ENCODE results near the gene NUP85. TPM values are rescaled to one million over a fixed set of nuclear protein-coding genes. Genes with fewer than 3 reads are reported as not detected.

The NUP85 gene
- polyA plus RNA-seq, 2 of the 4 experiments (the other 2 are of a cell fraction): 83.4 to 110 TPM

DNA sequence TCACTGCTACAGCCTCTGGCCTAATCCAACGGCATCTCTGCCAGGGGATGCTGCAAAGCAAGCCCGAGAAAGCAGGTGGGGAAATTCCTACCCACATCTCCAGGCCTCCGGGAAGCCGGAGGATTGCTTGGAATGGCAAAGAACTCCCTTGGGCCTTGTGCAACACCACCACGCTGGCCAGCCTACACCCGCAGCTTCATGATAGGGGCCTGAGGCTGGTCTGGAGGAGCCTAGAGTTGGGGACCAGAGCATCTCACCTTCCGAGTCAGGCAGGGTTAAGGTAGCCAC, 35.6 kb downstream of the NUP85 start:
- Histone ChIP-seq H3K4me2 (no peak overlapping the region), H3K9me3 (no peaks in the 10 kb centered on the region), H3K27ac (no peak overlapping the region), H3K4me3 (no peak overlapping the region), H3K4me1 (0 out of 3 replicates have a peak, but pooled peaks cover 6% of the 10 kb centered on the region)
- ATAC-seq: no peak
- ChIA-PET POLR2A (interaction anchor here (2.0 kb wide), 1 partner anchor 20 kb away, joined by 13 read pairs; the partner anchor contains the start of genes GGA3 and MRPS7), CTCF (interaction anchor here (0.6 to 9.8 kb wide), 19 partner anchors 8 to 320 kb away, joined by 3 to 223 read pairs (median 13); partner anchors contain the start of genes ARMC7, GGA3, MIF4GD and MRPS7)
- no peak for DNase-seq (ENCODE audit: low read depth in 1 of 2, low spot score in 1 of 2)
- 82% methylated on average over 7 of the region's 7 CpGs for WGBS (ENCODE audit: missing lambda C conversion rate)
- FAIRE-seq: no peak
- TF ChIP-seq RARB (CRISPR knock-in tag; IDR thresholded peaks at IDR 0.05) (no peak), ZC3H11A (IDR thresholded peaks at IDR 0.05) (no peak), NFE2L2 (conservative IDR thresholded peaks at IDR 0.05; ENCODE audit: low read length) (no peak), FOXS1 (CRISPR knock-in tag; IDR thresholded peaks at IDR 0.05) (no peak), POLR2AphosphoS2 (conservative IDR thresholded peaks at IDR 0.05; ENCODE audit: low read length) (no peak), JUNB (IDR thresholded peaks at IDR 0.05) (no peak), TP53 (CRISPR knock-in tag; IDR thresholded peaks at IDR 0.05) (no peak), RCOR1 (IDR thresholded peaks at IDR 0.05; ENCODE audit: low read depth, low read length) (no peak), POLR2A (IDR thresholded peaks at IDR 0.05; ENCODE audit: low read length) (no peak)

DNA sequence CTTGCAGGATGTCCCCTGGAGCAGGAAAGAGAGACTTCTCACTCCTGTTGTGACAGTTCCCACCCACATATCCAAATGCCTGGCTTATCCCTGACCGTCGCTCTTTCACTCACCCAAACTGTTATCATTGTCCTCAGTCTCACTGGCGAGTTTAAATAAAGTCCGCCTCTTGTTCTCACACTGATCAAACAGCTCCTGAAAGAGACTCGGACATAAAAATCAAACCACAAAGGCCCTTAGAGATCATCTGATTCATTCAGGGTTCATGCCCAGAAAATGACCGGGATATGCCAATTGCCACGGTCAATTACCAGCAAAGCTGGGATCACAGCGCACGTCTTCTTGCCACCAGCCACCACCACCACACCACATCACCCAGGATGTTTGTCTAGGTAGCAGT, 36.0 kb downstream of the NUP85 start:
- Histone ChIP-seq H3K9me3 (no peaks in the 10 kb centered on the region), H3K4me1 (0 out of 3 replicates have a peak, but pooled peaks cover 6% of the 10 kb centered on the region), H3K27ac (no peak overlapping the region), H3K4me2 (no peak overlapping the region), H3K4me3 (no peak overlapping the region)
- 94% methylated on average over 9 of the region's 9 CpGs for WGBS (ENCODE audit: missing lambda C conversion rate)
- ATAC-seq (no peak), FAIRE-seq (no peak), DNase-seq (ENCODE audit: low read depth in 1 of 2, low spot score in 1 of 2) (no peak)
- POLR2A ChIA-PET: no interaction called here
- TF ChIP-seq BHLHE40 (IDR thresholded peaks at IDR 0.05; ENCODE audit: low read depth, low read length): no peak
- TF ChIP-seq, protein P1, sequence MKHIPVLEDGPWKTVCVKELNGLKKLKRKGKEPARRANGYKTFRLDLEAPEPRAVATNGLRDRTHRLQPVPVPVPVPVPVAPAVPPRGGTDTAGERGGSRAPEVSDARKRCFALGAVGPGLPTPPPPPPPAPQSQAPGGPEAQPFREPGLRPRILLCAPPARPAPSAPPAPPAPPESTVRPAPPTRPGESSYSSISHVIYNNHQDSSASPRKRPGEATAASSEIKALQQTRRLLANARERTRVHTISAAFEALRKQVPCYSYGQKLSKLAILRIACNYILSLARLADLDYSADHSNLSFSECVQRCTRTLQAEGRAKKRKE (CRISPR knock-in tag; IDR thresholded peaks at IDR 0.05; ENCODE audit: low read depth): no peak
- no peak for TF ChIP-seq KDM5A (IDR thresholded peaks at IDR 0.05)
- no peak for TF ChIP-seq MAFK (IDR thresholded peaks at IDR 0.05; ENCODE audit: partially characterized antibody)
- no peak for TF ChIP-seq POLR2AphosphoS2 (conservative IDR thresholded peaks at IDR 0.05; ENCODE audit: low read length)
- TF ChIP-seq EHMT2 (IDR thresholded peaks at IDR 0.05; ENCODE audit: low read depth): no peak
- TF ChIP-seq, protein P2, sequence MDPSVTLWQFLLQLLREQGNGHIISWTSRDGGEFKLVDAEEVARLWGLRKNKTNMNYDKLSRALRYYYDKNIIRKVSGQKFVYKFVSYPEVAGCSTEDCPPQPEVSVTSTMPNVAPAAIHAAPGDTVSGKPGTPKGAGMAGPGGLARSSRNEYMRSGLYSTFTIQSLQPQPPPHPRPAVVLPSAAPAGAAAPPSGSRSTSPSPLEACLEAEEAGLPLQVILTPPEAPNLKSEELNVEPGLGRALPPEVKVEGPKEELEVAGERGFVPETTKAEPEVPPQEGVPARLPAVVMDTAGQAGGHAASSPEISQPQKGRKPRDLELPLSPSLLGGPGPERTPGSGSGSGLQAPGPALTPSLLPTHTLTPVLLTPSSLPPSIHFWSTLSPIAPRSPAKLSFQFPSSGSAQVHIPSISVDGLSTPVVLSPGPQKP (IDR thresholded peaks at IDR 0.05; ENCODE audit: low read depth, low read length): no peak
- TF ChIP-seq SREBF2 (IDR thresholded peaks at IDR 0.05): no peak
- TF ChIP-seq RARB (CRISPR knock-in tag; IDR thresholded peaks at IDR 0.05): no peak
- CTCF ChIA-PET: interaction anchor here (1.4 to 9.8 kb wide), 12 partner anchors 8 to 181 kb away, joined by 5 to 223 read pairs (median 58); partner anchors contain the start of genes ARMC7, GGA3, MIF4GD and MRPS7

DNA sequence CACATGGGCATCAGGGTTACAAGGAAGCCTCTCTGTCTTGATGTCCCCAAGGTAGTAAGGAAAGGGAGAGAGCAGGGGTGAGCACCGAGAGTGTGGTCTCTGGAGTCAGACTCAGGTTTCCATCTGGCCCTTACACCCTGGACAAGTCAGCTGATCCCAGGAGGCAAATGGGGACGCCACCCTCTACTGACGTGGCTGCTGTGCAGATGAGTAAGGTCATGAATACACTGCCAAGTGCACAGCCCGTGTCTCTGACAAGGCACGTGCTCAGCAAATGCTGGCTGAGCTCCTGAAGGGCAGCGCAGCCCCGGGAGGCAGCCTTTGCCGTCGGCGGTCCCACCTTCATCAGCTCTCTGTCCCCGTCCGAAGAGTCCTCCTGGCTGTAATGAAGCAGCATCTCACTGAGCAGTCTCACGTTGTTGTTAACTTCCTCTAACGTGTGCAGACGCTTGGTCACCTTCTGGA, 36.5 kb downstream of the NUP85 start:
- no peak for ATAC-seq
- ChIA-PET CTCF (interaction anchor here (0.6 to 9.8 kb wide), 10 partner anchors 7 to 1473 kb away, joined by 3 to 223 read pairs (median 58); partner anchors contain the start of genes ARMC7, MIF4GD and NUP85), POLR2A (no interaction called here)
- no peak overlapping the region for H3K27ac ChIP-seq
- H3K4me3 ChIP-seq: no peak overlapping the region
- FAIRE-seq: no peak
- no peak for TF ChIP-seq CBX2 (IDR thresholded peaks at IDR 0.05; ENCODE audit: borderline replicate concordance, low read depth)
- no peak for TF ChIP-seq PHF8 (IDR thresholded peaks at IDR 0.05; ENCODE audit: borderline replicate concordance, low read depth)
- no peak for TF ChIP-seq MAFK (IDR thresholded peaks at IDR 0.05; ENCODE audit: partially characterized antibody)
- TF ChIP-seq, protein P3, sequence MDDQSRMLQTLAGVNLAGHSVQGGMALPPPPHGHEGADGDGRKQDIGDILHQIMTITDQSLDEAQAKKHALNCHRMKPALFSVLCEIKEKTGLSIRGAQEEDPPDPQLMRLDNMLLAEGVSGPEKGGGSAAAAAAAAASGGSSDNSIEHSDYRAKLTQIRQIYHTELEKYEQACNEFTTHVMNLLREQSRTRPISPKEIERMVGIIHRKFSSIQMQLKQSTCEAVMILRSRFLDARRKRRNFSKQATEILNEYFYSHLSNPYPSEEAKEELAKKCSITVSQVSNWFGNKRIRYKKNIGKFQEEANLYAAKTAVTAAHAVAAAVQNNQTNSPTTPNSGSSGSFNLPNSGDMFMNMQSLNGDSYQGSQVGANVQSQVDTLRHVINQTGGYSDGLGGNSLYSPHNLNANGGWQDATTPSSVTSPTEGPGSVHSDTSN (IDR thresholded peaks at IDR 0.05): no peak
- TF ChIP-seq HOXB5 (CRISPR knock-in tag; IDR thresholded peaks at IDR 0.05): no peak
- no peak for TF ChIP-seq CEBPB (IDR thresholded peaks at IDR 0.05)
- no peak for TF ChIP-seq ESRRA (IDR thresholded peaks at IDR 0.05; ENCODE audit: borderline replicate concordance, low read length)
- no peak for TF ChIP-seq HEYL (CRISPR knock-in tag; IDR thresholded peaks at IDR 0.05)
- no peak for TF ChIP-seq MYC (IDR thresholded peaks at IDR 0.05; ENCODE audit: borderline replicate concordance, low read length)
- no peak for TF ChIP-seq GATA3 (IDR thresholded peaks at IDR 0.05; ENCODE audit: borderline replicate concordance)
- H3K4me2 ChIP-seq: no peak overlapping the region
- 0 out of 3 replicates have a peak, but pooled peaks cover 6% of the 10 kb centered on the region for H3K4me1 ChIP-seq
- no peaks in the 10 kb centered on the region for H3K9me3 ChIP-seq
- 88% methylated on average over 15 of the region's 15 CpGs for WGBS (ENCODE audit: missing lambda C conversion rate)
- DNase-seq (ENCODE audit: low read depth in 1 of 2, low spot score in 1 of 2): no peak

Measured in A549 (cell line).